ENCODE data around the gene KSR1. TPM values are rescaled to one million over a fixed set of nuclear protein-coding genes. Genes with fewer than 3 reads are reported as not detected.

KSR1 gene
- total and polyA plus RNA-seq, 2 of the 4 experiments (the other 2 are of a cell fraction) = 12.5 to 21.9 TPM

DNA sequence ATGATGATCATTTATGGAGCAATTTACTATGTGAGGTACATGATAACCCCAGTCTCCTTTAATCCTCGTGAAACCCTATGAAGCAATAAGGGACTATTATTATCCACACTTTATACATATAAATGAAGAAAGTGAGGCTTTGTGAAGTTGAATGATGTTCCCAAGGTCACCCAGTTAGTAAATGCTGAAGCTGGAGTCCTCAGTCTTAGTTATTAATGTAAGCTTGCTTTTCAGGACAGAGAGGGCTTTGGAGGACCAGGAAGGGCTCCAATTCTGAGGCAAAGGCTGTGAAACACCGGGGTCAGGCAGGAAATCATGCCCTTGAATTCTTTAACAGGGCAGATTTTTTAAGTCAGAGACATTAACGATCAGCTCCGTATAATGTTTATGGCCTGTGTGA lies 36.8 kb downstream of the KSR1 start:
- H3K9me3 ChIP-seq (ENCODE audit: control insufficient read depth, insufficient read depth, low read length) = no peaks in the 10 kb centered on the region
- peaks cover 36 to 80% of the 10 kb centered on the region in 2 experiments for H3K79me1 ChIP-seq (ENCODE audit: low read depth in 1 of 2, low read length in 2 of 2)
- no peak overlapping the region for H3K27ac ChIP-seq (ENCODE audit: insufficient read depth, low read length)
- no peak overlapping the region for H2BK120ac ChIP-seq (ENCODE audit: low read depth, low read length)
- ChIA-PET POLR2A (ENCODE audit: unreplicated experiment) (no interaction called here), CTCF (no interaction called here)
- no peak for TF ChIP-seq MAFK (IDR thresholded peaks at IDR 0.05; ENCODE audit: low read depth, low read length)
- no peak for TF ChIP-seq FOS (IDR thresholded peaks at IDR 0.05; ENCODE audit: low read depth, low read length)
- TF ChIP-seq, protein P1, sequence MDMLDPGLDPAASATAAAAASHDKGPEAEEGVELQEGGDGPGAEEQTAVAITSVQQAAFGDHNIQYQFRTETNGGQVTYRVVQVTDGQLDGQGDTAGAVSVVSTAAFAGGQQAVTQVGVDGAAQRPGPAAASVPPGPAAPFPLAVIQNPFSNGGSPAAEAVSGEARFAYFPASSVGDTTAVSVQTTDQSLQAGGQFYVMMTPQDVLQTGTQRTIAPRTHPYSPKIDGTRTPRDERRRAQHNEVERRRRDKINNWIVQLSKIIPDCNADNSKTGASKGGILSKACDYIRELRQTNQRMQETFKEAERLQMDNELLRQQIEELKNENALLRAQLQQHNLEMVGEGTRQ (IDR thresholded peaks at IDR 0.05; ENCODE audit: low read depth, low read length) = no peak
- H3K36me3 ChIP-seq (ENCODE audit: control insufficient read depth, insufficient read depth, low read length) = peaks cover 10% of the 10 kb centered on the region
- H3K23ac ChIP-seq (ENCODE audit: low read depth, low read length) = no peak overlapping the region
- H4K8ac ChIP-seq (ENCODE audit: low read depth in 2 of 2, low read length in 2 of 2) = no peak overlapping the region; a peak in 1 of 4 replicates
- H4K5ac ChIP-seq (ENCODE audit: low read depth, low read length) = no peak overlapping the region
- peaks cover 9% of the 10 kb centered on the region for H3K9me1 ChIP-seq (ENCODE audit: insufficient read depth, low read length)
- no peak overlapping the region for H2AFZ ChIP-seq (replicated peaks; ENCODE audit: low read length, poor library complexity)
- H2AK5ac ChIP-seq (ENCODE audit: low read depth, low read length) = no peak overlapping the region
- DNase-seq (no peak), ATAC-seq (ENCODE audit: low read depth) (no peak)
- H2BK5ac ChIP-seq (ENCODE audit: low read depth, low read length, poor library complexity, severe bottlenecking) = no peak overlapping the region
- 42% methylated on average over 2 of the region's 4 CpGs; no CpG with 5 or more reads in 1 of the 2 experiments for WGBS, 2 experiments (ENCODE audit: extremely low coverage in 2 of 2, insufficient read length in 1 of 2)
- H4K91ac ChIP-seq (ENCODE audit: insufficient read depth, low read depth, low read length) = no peak overlapping the region
- dilution Hi-C loops (cut with HindIII; ENCODE audit: low sequenced_read_pairs, unreplicated experiment) (no loop called here), in situ Hi-C loops (cut with MboI; ENCODE audit: low sequenced_read_pairs) (no loop called here), intact Hi-C loops (cut with micrococcal nuclease) (no loop called here)
- no peak overlapping the region for H3K56ac ChIP-seq (ENCODE audit: extremely low read depth, insufficient read depth, low read length)
- H3K4ac ChIP-seq (ENCODE audit: low read depth, low read length) = no peak overlapping the region
- H2AK9ac ChIP-seq (replicated peaks; ENCODE audit: low read depth, low read length, poor library complexity) = no peak overlapping the region
- no peak overlapping the region for H3K9ac ChIP-seq (ENCODE audit: low read depth, low read length)
- no TSS peak for BruUV-seq (replicated peaks)
- no peak overlapping the region for H3K18ac ChIP-seq (ENCODE audit: low read depth, low read length)
- H4K20me1 ChIP-seq (ENCODE audit: insufficient read depth, low read length) = peaks cover 62% of the 10 kb centered on the region
- H3K4me3 ChIP-seq (ENCODE audit: insufficient read depth, low read depth, low read length) = no peak overlapping the region
- peaks cover 40% of the 10 kb centered on the region for H3K4me1 ChIP-seq (ENCODE audit: control insufficient read depth, insufficient read depth, low read length)
- no peak overlapping the region for H2BK15ac ChIP-seq (ENCODE audit: low read depth, low read length)
- H3K27me3 ChIP-seq (ENCODE audit: control insufficient read depth, insufficient read depth, low read length) = no peaks in the 10 kb centered on the region
- H2BK20ac ChIP-seq (ENCODE audit: low read depth, low read length) = no peak overlapping the region
- H3K4me2 ChIP-seq (ENCODE audit: low read depth, low read length) = no peak overlapping the region; the same call in 1 of the 2 replicates
- no peak overlapping the region for H3K14ac ChIP-seq (replicated peaks; ENCODE audit: low read depth, low read length)
